GM12873 (cell line): ENCODE data around the gene RGS2.

Experiments
- TF ChIP-seq, protein P1 (sequence below): IDR thresholded peaks from 2 replicates; pipeline ENCODE4 v1.5.1; 2012; ENCODE audit warnings: low read depth, mild to moderate bottlenecking, moderate library complexity, low read length, control low read depth; ENCODE audit not compliant: insufficient read depth; ENCODE audit errors: missing control alignments

RGS2 gene, protein sequence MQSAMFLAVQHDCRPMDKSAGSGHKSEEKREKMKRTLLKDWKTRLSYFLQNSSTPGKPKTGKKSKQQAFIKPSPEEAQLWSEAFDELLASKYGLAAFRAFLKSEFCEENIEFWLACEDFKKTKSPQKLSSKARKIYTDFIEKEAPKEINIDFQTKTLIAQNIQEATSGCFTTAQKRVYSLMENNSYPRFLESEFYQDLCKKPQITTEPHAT

GRCh38 chr1:192808518-192809306, at the start of gene RGS2:
Gene RGS2 (plus strand): TSS chr1:192809039. CDS start chr1:192809072, 33 bp downstream.
- TF ChIP-seq, protein P1, sequence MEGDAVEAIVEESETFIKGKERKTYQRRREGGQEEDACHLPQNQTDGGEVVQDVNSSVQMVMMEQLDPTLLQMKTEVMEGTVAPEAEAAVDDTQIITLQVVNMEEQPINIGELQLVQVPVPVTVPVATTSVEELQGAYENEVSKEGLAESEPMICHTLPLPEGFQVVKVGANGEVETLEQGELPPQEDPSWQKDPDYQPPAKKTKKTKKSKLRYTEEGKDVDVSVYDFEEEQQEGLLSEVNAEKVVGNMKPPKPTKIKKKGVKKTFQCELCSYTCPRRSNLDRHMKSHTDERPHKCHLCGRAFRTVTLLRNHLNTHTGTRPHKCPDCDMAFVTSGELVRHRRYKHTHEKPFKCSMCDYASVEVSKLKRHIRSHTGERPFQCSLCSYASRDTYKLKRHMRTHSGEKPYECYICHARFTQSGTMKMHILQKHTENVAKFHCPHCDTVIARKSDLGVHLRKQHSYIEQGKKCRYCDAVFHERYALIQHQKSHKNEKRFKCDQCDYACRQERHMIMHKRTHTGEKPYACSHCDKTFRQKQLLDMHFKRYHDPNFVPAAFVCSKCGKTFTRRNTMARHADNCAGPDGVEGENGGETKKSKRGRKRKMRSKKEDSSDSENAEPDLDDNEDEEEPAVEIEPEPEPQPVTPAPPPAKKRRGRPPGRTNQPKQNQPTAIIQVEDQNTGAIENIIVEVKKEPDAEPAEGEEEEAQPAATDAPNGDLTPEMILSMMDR, result no peak

DNA sequence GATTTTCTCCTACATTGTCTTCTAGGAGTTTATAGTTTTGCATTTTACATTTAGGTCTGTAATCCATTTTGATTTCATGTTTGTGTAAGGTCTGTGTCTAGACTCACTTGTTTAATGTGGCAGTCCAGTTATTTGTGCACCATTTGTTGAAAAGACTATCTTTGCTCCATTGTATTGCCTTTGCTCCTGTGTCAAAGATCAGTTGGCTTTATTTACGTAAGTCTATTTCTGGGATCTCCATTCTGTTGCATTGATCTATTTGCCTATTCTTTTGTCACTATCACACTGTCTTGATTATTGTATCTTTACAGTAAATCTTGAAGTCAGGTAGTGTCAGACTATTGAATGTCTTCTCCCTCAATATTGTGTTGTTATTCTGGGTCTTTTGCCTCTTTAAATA, 49.7 kb upstream of the RGS2 start:
- TF ChIP-seq, protein P1, result no peak

GRCh38 chr1:192762265-192762664, 46.6 kb upstream of the RGS2 start:
- TF ChIP-seq, protein P1, result no peak

- TF ChIP-seq, protein P1, result no peak
These were observed 45.6 kb upstream of the RGS2 start for GRCh38 chr1:192763243-192763642.

GRCh38 chr1:192763756-192764155, 45.1 kb upstream of the RGS2 start:
- TF ChIP-seq, protein P1, result no peak

DNA sequence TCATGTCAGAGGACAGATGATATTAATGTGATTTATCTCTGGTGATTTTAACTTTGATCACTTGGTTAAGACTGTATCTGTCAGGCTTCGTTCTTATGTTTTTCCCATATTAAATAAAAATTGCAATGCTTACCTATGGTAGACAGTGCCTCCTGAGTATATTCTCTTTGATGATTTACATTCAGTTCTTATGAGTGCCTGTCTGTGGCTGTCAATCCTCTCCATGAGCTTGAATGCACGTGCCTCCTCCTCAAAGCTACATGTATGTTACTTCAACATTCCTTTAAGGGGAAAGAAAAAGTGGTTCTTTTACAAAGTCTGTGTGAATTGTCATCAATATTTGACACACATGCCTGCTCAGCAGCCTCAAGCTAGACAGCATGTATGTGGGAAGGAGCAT, 44.2 kb upstream of the RGS2 start:
- TF ChIP-seq, protein P1, result no peak

DNA sequence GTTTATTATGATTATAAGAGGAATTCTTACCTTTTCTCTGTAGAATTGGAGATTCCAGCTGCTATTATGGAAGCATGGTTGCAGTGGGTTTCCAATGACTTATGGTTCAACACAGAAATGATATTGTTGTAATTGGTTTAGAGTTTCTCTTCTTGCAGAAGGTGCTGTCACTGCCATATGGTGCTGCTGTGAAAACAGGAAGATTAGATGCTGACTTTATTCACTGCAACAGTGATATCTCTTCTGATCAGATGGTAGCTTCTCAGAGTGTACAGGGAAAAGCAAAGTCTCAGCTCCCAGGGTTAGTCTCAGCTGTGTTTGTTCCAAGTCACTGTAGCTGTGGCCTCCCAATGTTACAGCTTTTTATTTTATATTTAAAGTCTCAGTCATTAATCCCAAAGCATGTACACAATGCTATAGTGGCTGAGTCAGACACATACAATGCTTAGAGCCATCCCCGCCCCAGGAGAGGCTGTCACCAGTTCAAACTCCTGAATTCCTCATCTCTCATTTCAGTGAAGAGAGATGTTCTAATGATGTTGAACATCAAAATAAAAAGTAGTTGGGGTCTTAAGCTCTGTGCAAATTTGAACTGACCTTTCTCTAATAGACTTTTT, 42.7 kb upstream of the RGS2 start:
- TF ChIP-seq, protein P1, result no peak
